Liver (tissue), 9 donors: ENCODE data around the gene PARD3B. TPM values are rescaled to one million over a fixed set of nuclear protein-coding genes. Genes with fewer than 3 reads are reported as not detected.

ENCODE experiments used
- DNase-seq: peaks from one replicate; pipeline ENCODE4 v3.0.0-alpha.2; 2017; ENCODE audit warnings: low spot score
- H3K27ac ChIP-seq, 2 donors: one replicate each; pipeline ENCODE4 v1.7.0; 2013; ENCODE audit warnings: inconsistent platforms in 2 of 2, low read length in 2 of 2, control low read depth in 1 of 2, low read depth in 1 of 2, mild to moderate bottlenecking in 1 of 2
- H3K27me3 ChIP-seq, 4 donors: one replicate each; pipeline versions ENCODE4 v1.6.1 to v1.7.0; 2013; ENCODE audit warnings: low read length in 3 of 4, inconsistent platforms in 1 of 4, mild to moderate bottlenecking in 1 of 4, moderate library complexity in 1 of 4; ENCODE audit not compliant: control insufficient read depth in 4 of 4, insufficient read depth in 4 of 4
- H3K36me3 ChIP-seq, 4 donors: one replicate each; pipeline versions ENCODE4 v1.6.1 to v1.7.0; 2013; ENCODE audit warnings: low read length in 3 of 4, mild to moderate bottlenecking in 3 of 4, low read depth in 1 of 4, moderate library complexity in 1 of 4; ENCODE audit not compliant: control insufficient read depth in 4 of 4, insufficient read depth in 3 of 4
- H3K4me1 ChIP-seq, 4 donors: one replicate each; pipeline versions ENCODE4 v1.6.1 to v1.7.0; 2013; ENCODE audit warnings: low read length in 3 of 4, mild to moderate bottlenecking in 3 of 4, moderate library complexity in 1 of 4; ENCODE audit not compliant: control insufficient read depth in 4 of 4, insufficient read depth in 4 of 4
- H3K4me3 ChIP-seq, 3 donors: one replicate each; pipeline versions ENCODE4 v1.6.1 to v1.7.0; 2013; ENCODE audit warnings: low read length in 3 of 3, control low read depth in 1 of 3, low read depth in 1 of 3, mild to moderate bottlenecking in 1 of 3
- H3K9ac ChIP-seq, 2 donors: one replicate each; pipeline ENCODE4 v1.7.0; 2013; ENCODE audit warnings: low read length in 2 of 2, mild to moderate bottlenecking in 2 of 2, moderate library complexity in 2 of 2, control low read depth in 1 of 2, low read depth in 1 of 2
- H3K9me3 ChIP-seq, 4 donors: one replicate each; pipeline versions ENCODE4 v1.6.1 to v1.7.0; 2013; ENCODE audit warnings: low read length in 3 of 4; ENCODE audit not compliant: control insufficient read depth in 4 of 4
- CTCF ChIP-seq: fragments of 150-350 bp; IDR thresholded peaks from 2 replicates; pipeline ENCODE4 v1.5.1; 2017; ENCODE audit warnings: improper control_type of control experiment, low read depth, low read length; ENCODE audit not compliant: missing input control
- FOXA1 ChIP-seq: IDR thresholded peaks from 2 replicates; pipeline ENCODE4 v1.6.1; 2016; ENCODE audit warnings: antibody characterized with exemption
- FOXA2 ChIP-seq: IDR thresholded peaks from 2 replicates; pipeline ENCODE4 v1.6.1; 2016; ENCODE audit warnings: antibody characterized with exemption
- GABPA ChIP-seq, 2 donors: IDR thresholded peaks in 1 of 2; conservative IDR thresholded peaks in 1 of 2; 2 replicates each; pipeline ENCODE4 v1.6.1; 2016; ENCODE audit warnings: antibody characterized with exemption in 2 of 2, mild to moderate bottlenecking in 1 of 2, moderate library complexity in 1 of 2
- HNF4A ChIP-seq, 2 donors: conservative IDR thresholded peaks; 2 replicates each; pipeline ENCODE4 v1.6.1; 2016; ENCODE audit warnings: antibody characterized with exemption in 2 of 2, mild to moderate bottlenecking in 2 of 2
- HNF4G ChIP-seq: IDR thresholded peaks from 2 replicates; pipeline ENCODE4 v1.6.1; 2016; ENCODE audit warnings: antibody characterized with exemption
- JUND ChIP-seq, 2 donors: IDR thresholded peaks; 2 replicates each; pipeline ENCODE4 v1.6.1; 2016; ENCODE audit warnings: antibody characterized with exemption in 2 of 2
- MAX ChIP-seq: IDR thresholded peaks from 2 replicates; pipeline ENCODE4 v1.6.1; 2016; ENCODE audit warnings: antibody characterized with exemption
- NR2F2 ChIP-seq: IDR thresholded peaks from 2 replicates; pipeline ENCODE4 v1.6.1; 2016; ENCODE audit warnings: antibody characterized with exemption
- RAD21 ChIP-seq, 2 donors: IDR thresholded peaks; 2 replicates each; pipeline ENCODE4 v1.6.1; 2016; ENCODE audit warnings: antibody characterized with exemption in 2 of 2, mild to moderate bottlenecking in 2 of 2
- REST ChIP-seq: IDR thresholded peaks from 2 replicates; pipeline ENCODE4 v1.6.1; 2016; ENCODE audit warnings: antibody characterized with exemption, mild to moderate bottlenecking
- RXRA ChIP-seq, 2 donors: IDR thresholded peaks; 2 replicates each; pipeline ENCODE4 v1.6.1; 2017 to 2018; ENCODE audit warnings: antibody characterized with exemption in 2 of 2, mild to moderate bottlenecking in 1 of 2
- SP1 ChIP-seq: IDR thresholded peaks from 2 replicates; pipeline ENCODE4 v1.6.1; 2018; ENCODE audit warnings: antibody characterized with exemption, mild to moderate bottlenecking
- TAF1 ChIP-seq: conservative IDR thresholded peaks from 2 replicates; pipeline ENCODE4 v1.6.1; 2016; ENCODE audit warnings: antibody characterized with exemption, mild to moderate bottlenecking
- YY1 ChIP-seq: IDR thresholded peaks from 2 replicates; pipeline ENCODE4 v1.6.1; 2016; ENCODE audit warnings: antibody characterized with exemption, mild to moderate bottlenecking
- ZBTB33 ChIP-seq: IDR thresholded peaks from 2 replicates; pipeline ENCODE4 v1.6.1; 2016; ENCODE audit warnings: antibody characterized with exemption
- WGBS: extraction: QIAGEN DNeasy Blood & Tissue Kit; methylation state at CpG from one replicate; pipeline ENCODE4 v1.1.7; 2013; 5-methylcytosine and 5-hydroxymethylcytosine counted together
- polyA plus RNA-seq, 2 donors: library from polyadenylated mRNA; stranded (reverse) in 1 of 2; unstranded in 1 of 2; fragments of 200-250 nt in 1 of 2; fragments of >200 nt in 1 of 2; fragmentation: Nextera tagmentation in 1 of 2; extraction: Ambion mirVana in 1 of 2; gene quantifications; one replicate each; pipeline versions ENCODE4 v1.2.1 to v1.2.3, GENCODE V29; 2013 to 2015
- total RNA-seq, 2 donors: library from RNA; depleted of rRNA; stranded (reverse); fragments of >200 nt; gene quantifications; one replicate each; pipeline ENCODE4 v1.2.3, GENCODE V29; 2014
- donor health status: healthy.
- donor health status: healthy.
- donor health status: healthy.
- donor health status: healthy.
- donor health status: healthy.

The PARD3B gene
- total and polyA plus RNA-seq, 4 donors = 1.1 to 10.3 (median 3.7) TPM

GRCh38 chr2:205640716-205641115 is 1095.4 kb downstream of the PARD3B start:
- WGBS = 66% methylated on average over 4 of the region's 4 CpGs
- Histone ChIP-seq H3K27ac (no peak overlapping the region), H3K27me3 (no peaks in the 10 kb centered on the region), H3K4me1 (no peaks in the 10 kb centered on the region), H3K36me3 (no peaks in the 10 kb centered on the region), H3K9ac (no peak overlapping the region), H3K4me3 (no peak overlapping the region), H3K9me3 (peaks cover 0 to 2% (median under 1%) of the 10 kb centered on the region in 4 donors)
- TF ChIP-seq REST (no peak), CTCF (no peak), FOXA2 (no peak), HNF4A (conservative IDR thresholded peaks at IDR 0.05) (no peak), MAX (no peak), SP1 (no peak), YY1 (no peak), NR2F2 (no peak), GABPA (IDR thresholded peaks at IDR 0.05 in 1 of 2, conservative IDR thresholded peaks at IDR 0.05 in 1 of 2) (no peak), TAF1 (no peak), RXRA (IDR thresholded peaks at IDR 0.05) (no peak), JUND (IDR thresholded peaks at IDR 0.05) (no peak), ZBTB33 (no peak), FOXA1 (no peak), HNF4G (no peak), RAD21 (IDR thresholded peaks at IDR 0.05) (no peak)
- DNase-seq = no peak
